ENCODE results near the gene PTPRU. TPM values are rescaled to one million over a fixed set of nuclear protein-coding genes. Genes with fewer than 3 reads are reported as not detected.

PTPRU gene
- total RNA-seq, 1 experiment from 2014 or later, result 45.5 TPM

DNA sequence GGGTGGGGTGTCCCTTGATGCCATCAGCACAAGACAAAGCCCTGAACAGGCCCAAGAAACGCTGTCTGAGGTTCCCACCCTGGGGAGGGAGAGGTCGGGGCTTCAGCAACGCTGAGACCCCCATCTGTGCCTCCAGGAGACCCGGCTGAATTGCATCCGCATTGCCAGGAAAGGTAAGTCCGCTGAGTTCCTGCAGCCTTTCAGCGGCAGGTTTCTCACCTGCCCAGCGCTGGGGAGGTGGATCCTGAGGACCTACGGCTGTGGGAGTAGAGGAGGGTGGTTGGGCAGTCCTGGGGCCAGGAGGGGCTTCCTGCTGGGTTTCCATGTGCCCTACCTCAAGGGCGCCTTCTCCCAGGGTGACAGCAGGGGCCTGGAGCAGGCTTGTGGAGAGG, 47.5 kb downstream of the PTPRU start:
- Histone ChIP-seq H3K79me1 (ENCODE audit: insufficient read depth, low read depth, low read length, poor library complexity, severe bottlenecking) (no peaks in the 10 kb centered on the region), H2AFZ (ENCODE audit: low read length) (no peak overlapping the region), H3K27me3 (ENCODE audit: insufficient read depth, low read length) (no peaks in the 10 kb centered on the region), H4K20me1 (ENCODE audit: control insufficient read depth, insufficient read depth, insufficient read length) (no peaks in the 10 kb centered on the region), H2BK120ac (ENCODE audit: low read depth, low read length, poor library complexity, severe bottlenecking) (no peak overlapping the region), H4K5ac (ENCODE audit: insufficient read length, low read depth, low read length) (no peak overlapping the region), H3T11ph (ENCODE audit: low read length) (no peak overlapping the region), H3K9ac (ENCODE audit: extremely low read depth, insufficient read length, low read length) (no peak overlapping the region), H3K4me1 (ENCODE audit: insufficient read depth, low read length) (no peaks in the 10 kb centered on the region; the same call in 1 of the 2 replicates), H3K18ac (ENCODE audit: insufficient read length, low read depth, low read length) (no peak overlapping the region), H3K27ac (ENCODE audit: insufficient read length, low read depth, low read length) (no peak overlapping the region), H3K14ac (ENCODE audit: insufficient read depth, low read length) (no peak overlapping the region), H3K56ac (ENCODE audit: insufficient read length, low read depth, low read length) (no peak overlapping the region), H3K23ac (ENCODE audit: insufficient read length, low read depth, low read length) (no peak overlapping the region), H3K4me2 (ENCODE audit: insufficient read depth, insufficient read length, low read length) (peak overlapping the region; percentile 53), H3K9me3 (ENCODE audit: control insufficient read depth, low read depth, low read length) (no peaks in the 10 kb centered on the region), H4K8ac (replicated peaks; ENCODE audit: insufficient read length, low read depth, low read length) (no peak overlapping the region), H2BK15ac (ENCODE audit: low read depth, low read length) (no peak overlapping the region), H2AK5ac (ENCODE audit: insufficient read length, low read length) (no peak overlapping the region), H2BK12ac (ENCODE audit: insufficient read length, low read depth, low read length) (no peak overlapping the region), H3K23me2 (ENCODE audit: insufficient read length, low read depth, low read length, poor library complexity, severe bottlenecking) (peaks cover 2% of the 10 kb centered on the region), H3K4ac (ENCODE audit: low read depth, low read length) (no peak overlapping the region), H2BK20ac (ENCODE audit: low read depth, low read length, poor library complexity, severe bottlenecking) (no peak overlapping the region), H2BK5ac (ENCODE audit: insufficient read length, low read length) (no peak overlapping the region), H3K79me2 (ENCODE audit: insufficient read depth, low read length) (no peaks in the 10 kb centered on the region), H4K91ac (ENCODE audit: insufficient read length, low read depth, low read length) (no peak overlapping the region)
- no CpG with 5 or more reads among the region's 10 CpGs for WGBS (ENCODE audit: extremely low coverage, insufficient read length, low lambda C conversion rate)
- no peak for TF ChIP-seq CTCF (conservative IDR thresholded peaks at IDR 0.05)
- Mint-ChIP-seq H3K27ac (peak overlapping the region; percentile 64 to 100 (median 99); a peak in 6 of 7 replicates), H3K27me3 (ENCODE audit: low read depth) (no peaks in the 10 kb centered on the region; the same call in 1 of the 2 replicates), H3K4me3 (peak overlapping the region; percentile 65 to 86), H3K9me3 (no peaks in the 10 kb centered on the region), H3K36me3 (ENCODE audit: insufficient read depth in 1 of 3, low read depth in 3 of 3) (peaks cover 2 to 23% (median 10%) of the 10 kb centered on the region in 3 experiments; a peak in 5 of 7 replicates), H3K4me1 (peaks cover 23 to 34% of the 10 kb centered on the region in 2 experiments)
- peak; percentile 50 for DNase-seq

Measured in H9 (cell line).